Memory B cell (primary cell): ENCODE measurements around the gene SMKR1.

Source experiments
- ATAC-seq: fragments of 150-1000 bp; cut with Tn5 transposase; 2 replicates; pipeline ENCODE4 v1.10.0; 2021; ENCODE audit warnings: low read depth, mild to moderate bottlenecking, moderate library complexity
- DNase-seq, 2 donors: peaks; one replicate each; pipeline ENCODE4 v3.0.0; 2022; ENCODE audit warnings: low spot score in 2 of 2
- H3K27ac Mint-ChIP-seq: one replicate; pipeline ENCODE4 v1.8.0; 2022; ENCODE audit warnings: mild to moderate bottlenecking, moderate library complexity, mixed read lengths
- H3K27me3 Mint-ChIP-seq: one replicate; pipeline ENCODE4 v1.8.0; 2022; ENCODE audit warnings: mixed read lengths
- H3K36me3 Mint-ChIP-seq: one replicate; pipeline ENCODE4 v1.8.0; 2022; ENCODE audit warnings: mild to moderate bottlenecking, mixed read lengths
- H3K4me1 Mint-ChIP-seq: one replicate; pipeline ENCODE4 v1.8.0; 2022; ENCODE audit warnings: mixed read lengths
- H3K4me3 Mint-ChIP-seq: one replicate; pipeline ENCODE4 v1.8.0; 2022; ENCODE audit warnings: mild to moderate bottlenecking, moderate library complexity, mixed read lengths
- H3K9me3 Mint-ChIP-seq: one replicate; pipeline ENCODE4 v1.8.0; 2022; ENCODE audit warnings: mixed read lengths

Gene SMKR1

GRCh38 chr7:129501760-129502707 is at the start of gene SMKR1:
Gene SMKR1, plus strand, starts transcription at chr7:129502531. Its CDS starts 294 bp downstream, at chr7:129502825.
- DNase-seq (peak; percentile 95), ATAC-seq (peak; percentile 83)
- Mint-ChIP-seq H3K27ac (peak within 1 kb of the TSS; percentile 89), H3K36me3 (no peaks in the 10 kb centered on the region), H3K9me3 (no peaks in the 10 kb centered on the region), H3K4me1 (peaks cover 28% of the 10 kb centered on the region), H3K27me3 (no peaks in the 10 kb centered on the region), H3K4me3 (peak within 1 kb of the TSS; percentile 87)

GRCh38 chr7:129452589-129453231 is 49.6 kb upstream of the SMKR1 start:
- H3K36me3 Mint-ChIP-seq, result no peaks in the 10 kb centered on the region
- ATAC-seq (no peak), DNase-seq (no peak)
- peaks cover 3% of the 10 kb centered on the region for H3K9me3 Mint-ChIP-seq
- H3K4me1 Mint-ChIP-seq, result no peaks in the 10 kb centered on the region
- H3K27me3 Mint-ChIP-seq, result no peaks in the 10 kb centered on the region
- H3K4me3 Mint-ChIP-seq, result no peak overlapping the region
- H3K27ac Mint-ChIP-seq, result no peak overlapping the region

- Mint-ChIP-seq H3K4me1 (no peaks in the 10 kb centered on the region), H3K9me3 (peaks cover 2% of the 10 kb centered on the region), H3K27me3 (no peaks in the 10 kb centered on the region), H3K27ac (no peak overlapping the region), H3K36me3 (no peaks in the 10 kb centered on the region), H3K4me3 (no peak overlapping the region)
- DNase-seq, result no peak
- ATAC-seq, result no peak
Measured at GRCh38 chr7:129453510-129454248, 48.7 kb upstream of the SMKR1 start.

- H3K27ac Mint-ChIP-seq, result no peak overlapping the region
- DNase-seq, result no peak
- H3K9me3 Mint-ChIP-seq, result no peaks in the 10 kb centered on the region
- no peaks in the 10 kb centered on the region for H3K4me1 Mint-ChIP-seq
- no peak overlapping the region for H3K4me3 Mint-ChIP-seq
- no peaks in the 10 kb centered on the region for H3K36me3 Mint-ChIP-seq
- H3K27me3 Mint-ChIP-seq, result no peaks in the 10 kb centered on the region
- ATAC-seq, result no peak
Measured at GRCh38 chr7:129454249-129454551, 48.1 kb upstream of the SMKR1 start.

GRCh38 chr7:129456421-129456820 is 45.9 kb upstream of the SMKR1 start:
- Mint-ChIP-seq H3K36me3 (no peaks in the 10 kb centered on the region), H3K4me1 (no peaks in the 10 kb centered on the region), H3K9me3 (no peaks in the 10 kb centered on the region), H3K27ac (no peak overlapping the region), H3K27me3 (no peaks in the 10 kb centered on the region), H3K4me3 (no peak overlapping the region)
- ATAC-seq (no peak), DNase-seq (no peak)

- DNase-seq (no peak), ATAC-seq (no peak)
- Mint-ChIP-seq H3K4me3 (no peak overlapping the region), H3K4me1 (no peaks in the 10 kb centered on the region), H3K27ac (no peak overlapping the region), H3K27me3 (no peaks in the 10 kb centered on the region), H3K9me3 (no peaks in the 10 kb centered on the region), H3K36me3 (no peaks in the 10 kb centered on the region)
Measured at GRCh38 chr7:129457101-129457500, 45.2 kb upstream of the SMKR1 start.

DNA sequence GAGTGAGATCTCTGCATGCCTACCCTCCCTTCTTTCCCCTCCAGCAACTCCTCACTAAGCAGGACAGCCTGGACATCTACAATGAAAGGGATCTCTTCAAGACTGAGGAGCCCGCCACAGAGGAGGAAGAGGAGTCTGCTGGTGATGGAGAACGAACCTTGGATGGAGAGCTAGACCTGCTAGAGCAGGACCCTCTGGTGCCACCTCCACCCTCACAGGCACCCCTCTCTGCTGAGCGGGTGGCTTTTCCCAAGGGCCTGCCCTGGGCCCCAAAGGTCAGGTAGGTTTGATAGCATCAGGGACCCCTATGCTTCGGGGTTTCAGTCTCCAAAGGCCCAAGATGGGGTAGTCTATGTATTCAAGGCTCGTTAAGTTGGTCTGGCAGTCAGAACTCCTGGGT is 44.2 kb upstream of the SMKR1 start:
- no peak overlapping the region for H3K27ac Mint-ChIP-seq
- DNase-seq (no peak), ATAC-seq (no peak)
- H3K4me3 Mint-ChIP-seq, result no peak overlapping the region
- H3K36me3 Mint-ChIP-seq, result no peaks in the 10 kb centered on the region
- H3K9me3 Mint-ChIP-seq, result no peaks in the 10 kb centered on the region
- no peaks in the 10 kb centered on the region for H3K4me1 Mint-ChIP-seq
- no peaks in the 10 kb centered on the region for H3K27me3 Mint-ChIP-seq

DNA sequence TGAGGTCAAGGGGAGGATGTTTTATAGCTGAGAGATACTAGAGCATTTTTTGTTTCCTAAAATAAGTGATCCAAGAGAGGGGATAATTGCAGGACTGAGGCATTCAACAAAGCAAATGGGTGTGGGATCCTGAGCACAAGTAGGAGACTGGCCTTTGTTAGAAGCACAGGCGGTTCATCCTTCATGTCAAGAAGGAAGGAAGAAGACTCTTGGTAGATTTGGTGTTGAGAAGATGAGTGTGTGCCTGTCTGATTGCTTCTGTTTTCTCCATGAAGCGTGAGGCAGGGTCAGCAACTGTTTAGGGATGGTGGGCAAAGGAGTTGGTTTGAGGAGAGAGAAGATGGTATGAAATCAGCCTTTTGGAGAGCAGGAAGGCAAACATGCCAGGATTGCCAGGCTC is 40.5 kb upstream of the SMKR1 start:
- ATAC-seq (no peak), DNase-seq (no peak)
- H3K27ac Mint-ChIP-seq, result no peak overlapping the region
- no peaks in the 10 kb centered on the region for H3K9me3 Mint-ChIP-seq
- no peak overlapping the region for H3K4me3 Mint-ChIP-seq
- H3K27me3 Mint-ChIP-seq, result no peaks in the 10 kb centered on the region
- H3K36me3 Mint-ChIP-seq, result no peaks in the 10 kb centered on the region
- no peaks in the 10 kb centered on the region for H3K4me1 Mint-ChIP-seq

DNA sequence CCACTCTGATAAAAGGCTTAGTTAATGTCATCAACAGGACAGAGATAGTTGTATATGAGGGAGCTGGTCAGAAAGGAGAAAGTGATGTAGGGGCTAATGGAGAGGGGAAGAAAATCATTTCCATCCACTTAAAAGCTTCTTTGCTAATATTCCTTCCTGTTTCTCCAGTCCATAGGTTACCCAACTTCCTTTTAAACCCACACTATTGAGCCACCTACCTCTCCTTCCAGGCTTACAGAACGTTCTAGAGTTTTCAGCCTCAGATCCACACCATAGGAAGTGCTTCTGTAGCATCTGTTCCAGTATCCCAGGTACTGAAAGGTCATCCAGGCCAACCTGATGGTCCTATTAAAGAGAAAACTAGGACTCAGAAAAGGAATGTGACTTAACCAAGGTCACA is 39.9 kb upstream of the SMKR1 start:
- no peak for ATAC-seq
- Mint-ChIP-seq H3K27ac (no peak overlapping the region), H3K27me3 (no peaks in the 10 kb centered on the region), H3K9me3 (no peaks in the 10 kb centered on the region), H3K4me1 (no peaks in the 10 kb centered on the region), H3K4me3 (no peak overlapping the region), H3K36me3 (no peaks in the 10 kb centered on the region)
- no peak for DNase-seq

DNA sequence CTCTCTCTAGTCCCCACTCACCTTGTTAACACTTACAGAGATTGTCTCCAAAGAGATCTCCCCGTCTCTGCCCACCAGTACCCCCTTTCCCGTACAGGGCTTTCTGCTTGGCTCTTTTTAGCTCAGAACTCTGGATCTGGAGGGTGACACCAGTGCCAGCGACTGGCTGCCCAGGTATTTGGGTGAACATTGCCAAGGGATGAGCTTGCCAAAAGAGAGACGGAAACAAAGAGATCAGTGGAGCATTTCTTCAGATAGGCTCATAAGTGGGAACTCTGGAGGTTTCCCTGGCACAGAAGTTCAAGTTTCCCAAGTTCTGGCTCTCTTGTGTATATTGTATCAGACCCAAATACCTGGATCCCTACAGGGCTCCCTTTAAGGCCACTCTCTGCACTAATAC is 38.1 kb upstream of the SMKR1 start:
- no peak overlapping the region for H3K27ac Mint-ChIP-seq
- ATAC-seq, result no peak
- H3K27me3 Mint-ChIP-seq, result no peaks in the 10 kb centered on the region
- H3K9me3 Mint-ChIP-seq, result no peaks in the 10 kb centered on the region
- H3K4me3 Mint-ChIP-seq, result no peak overlapping the region
- H3K36me3 Mint-ChIP-seq, result no peaks in the 10 kb centered on the region
- no peak for DNase-seq
- no peaks in the 10 kb centered on the region for H3K4me1 Mint-ChIP-seq

- no peaks in the 10 kb centered on the region for H3K27me3 Mint-ChIP-seq
- no peaks in the 10 kb centered on the region for H3K4me1 Mint-ChIP-seq
- H3K4me3 Mint-ChIP-seq, result no peak overlapping the region
- no peaks in the 10 kb centered on the region for H3K9me3 Mint-ChIP-seq
- H3K36me3 Mint-ChIP-seq, result no peaks in the 10 kb centered on the region
- ATAC-seq (no peak), DNase-seq (no peak)
- H3K27ac Mint-ChIP-seq, result no peak overlapping the region
Measured at GRCh38 chr7:129465080-129465479, 37.3 kb upstream of the SMKR1 start.

DNA sequence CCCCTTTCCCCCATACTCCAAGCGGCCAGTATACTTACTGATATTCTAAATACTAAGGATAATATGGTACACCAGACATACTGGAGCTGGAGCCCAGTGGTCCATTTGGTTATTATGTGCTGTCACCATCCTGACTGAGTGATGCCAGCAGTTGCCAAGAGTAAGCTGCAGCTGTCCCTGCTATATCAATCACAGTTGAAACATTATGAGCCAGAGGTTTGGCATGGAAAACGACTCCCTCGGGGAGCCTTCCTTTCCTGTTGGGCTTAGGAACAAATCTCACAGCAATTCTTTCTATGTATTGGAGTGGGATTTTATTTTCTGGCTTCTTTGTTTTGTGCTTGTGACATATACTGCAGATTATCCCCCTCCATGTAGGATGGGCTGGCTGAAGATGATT is 35.5 kb upstream of the SMKR1 start:
- H3K27me3 Mint-ChIP-seq, result no peaks in the 10 kb centered on the region

DNA sequence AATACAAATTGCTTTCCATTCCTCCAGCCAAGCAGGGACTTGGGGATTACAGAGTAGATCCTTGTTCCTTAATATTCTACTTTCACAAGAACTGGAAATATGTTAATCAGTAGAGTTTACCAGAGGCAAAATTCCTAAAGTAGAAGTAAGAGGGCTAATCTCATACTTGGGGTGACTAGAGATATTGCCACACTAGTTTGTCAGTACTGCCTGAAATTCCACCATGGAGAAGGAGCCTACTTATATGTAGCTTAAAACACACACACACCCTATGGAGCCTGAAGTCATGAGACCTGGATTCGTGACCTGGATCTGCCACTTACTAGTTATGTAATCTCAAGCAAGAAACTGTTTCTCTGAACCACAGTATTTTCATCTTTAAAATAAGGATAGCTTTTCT is 34.2 kb upstream of the SMKR1 start:
- Mint-ChIP-seq H3K4me1 (no peaks in the 10 kb centered on the region), H3K27me3 (no peaks in the 10 kb centered on the region), H3K27ac (no peak overlapping the region), H3K9me3 (no peaks in the 10 kb centered on the region), H3K36me3 (no peaks in the 10 kb centered on the region), H3K4me3 (no peak overlapping the region)
- DNase-seq, result no peak
- no peak for ATAC-seq

More for the DNA sequence above, 35.5 kb upstream of the SMKR1 start:
- H3K4me1 Mint-ChIP-seq, result no peaks in the 10 kb centered on the region
- ATAC-seq (no peak), DNase-seq (no peak)
- H3K4me3 Mint-ChIP-seq, result no peak overlapping the region
- no peaks in the 10 kb centered on the region for H3K36me3 Mint-ChIP-seq
- H3K27ac Mint-ChIP-seq, result no peak overlapping the region
- no peaks in the 10 kb centered on the region for H3K9me3 Mint-ChIP-seq

- Mint-ChIP-seq H3K36me3 (no peaks in the 10 kb centered on the region), H3K9me3 (no peaks in the 10 kb centered on the region), H3K27ac (no peak overlapping the region), H3K4me3 (no peak overlapping the region), H3K4me1 (no peaks in the 10 kb centered on the region), H3K27me3 (no peaks in the 10 kb centered on the region)
- DNase-seq, result no peak
- no peak for ATAC-seq
Measured at GRCh38 chr7:129468547-129468946, 33.8 kb upstream of the SMKR1 start.
